GM23338 (cell line): ENCODE results near the gene CALHM2. TPM values are rescaled to one million over a fixed set of nuclear protein-coding genes. Genes with fewer than 3 reads are reported as not detected.

ENCODE experiments used
- ATAC-seq: fragments of 200-7000 bp; cut with Tn5 transposase; 3 replicates; pipeline ENCODE4 v1.9.1; 2020
- DNase-seq: peaks from one replicate; pipeline ENCODE4 v3.0.0-alpha.2; 2015; ENCODE audit warnings: low spot score
- H2AFZ ChIP-seq: fragments of 200-600 bp; sonication (generic); 2 replicates; pipeline ENCODE4 v1.8.0; 2016; ENCODE audit warnings: antibody characterized with exemption, mild to moderate bottlenecking, moderate library complexity
- H3F3A ChIP-seq: fragments of 200-600 bp; sonication (generic); replicated peaks from 2 replicates; pipeline ENCODE4 v1.8.0; 2017; ENCODE audit warnings: antibody characterized with exemption, mixed run types, low read depth
- H3K27ac ChIP-seq: fragments of 200-600 bp; sonication (generic); 2 replicates; pipeline ENCODE4 v1.6.1; 2016; ENCODE audit warnings: low read depth
- H3K27me3 ChIP-seq: fragments of 200-600 bp; sonication (generic); 2 replicates; pipeline ENCODE4 v1.8.0; 2016; ENCODE audit warnings: mild to moderate bottlenecking, mixed run types, moderate library complexity; ENCODE audit not compliant: insufficient read depth
- H3K36me3 ChIP-seq: fragments of 200-600 bp; sonication (generic); 2 replicates; pipeline ENCODE4 v1.8.0; 2016; ENCODE audit warnings: mild to moderate bottlenecking; ENCODE audit not compliant: insufficient read depth
- H3K4me1 ChIP-seq: fragments of 200-600 bp; sonication (generic); 2 replicates; pipeline ENCODE4 v1.8.0; 2016; ENCODE audit warnings: mild to moderate bottlenecking, moderate library complexity; ENCODE audit not compliant: insufficient read depth
- H3K4me2 ChIP-seq: fragments of 200-600 bp; sonication (generic); 2 replicates; pipeline ENCODE4 v1.7.1; 2017; ENCODE audit warnings: mixed run types
- H3K4me3 ChIP-seq: fragments of 200-600 bp; sonication (generic); 2 replicates; pipeline ENCODE4 v1.6.1; 2016; ENCODE audit warnings: mixed run types
- H3K79me2 ChIP-seq: fragments of 200-600 bp; sonication (generic); replicated peaks from 2 replicates; pipeline ENCODE4 v1.8.0; 2017; ENCODE audit warnings: mild to moderate bottlenecking; ENCODE audit not compliant: insufficient read depth
- H3K9me2 ChIP-seq: fragments of 200-600 bp; sonication (generic); 2 replicates; pipeline ENCODE4 v1.8.0; 2017; ENCODE audit not compliant: insufficient read depth
- H4K20me1 ChIP-seq: fragments of 200-600 bp; sonication (generic); replicated peaks from 2 replicates; pipeline ENCODE4 v1.8.0; 2017; ENCODE audit warnings: mild to moderate bottlenecking; ENCODE audit not compliant: insufficient read depth
- H3K27ac Mint-ChIP-seq: 2 replicates; pipeline ENCODE4 v1.8.0; 2020; ENCODE audit warnings: inconsistent platforms, mild to moderate bottlenecking, moderate library complexity, mixed read lengths
- H3K27me3 Mint-ChIP-seq: 3 replicates; pipeline ENCODE4 v1.8.0; 2022; ENCODE audit warnings: low read depth, mild to moderate bottlenecking, moderate library complexity, mixed read lengths, inconsistent platforms; ENCODE audit not compliant: insufficient read depth, poor library complexity
- H3K36me3 Mint-ChIP-seq: 3 replicates; pipeline ENCODE4 v1.8.0; 2021; ENCODE audit warnings: low read depth, mild to moderate bottlenecking, inconsistent platforms, moderate library complexity, mixed read lengths
- H3K4me1 Mint-ChIP-seq: 3 replicates; pipeline ENCODE4 v1.8.0; 2020; ENCODE audit warnings: mild to moderate bottlenecking, inconsistent platforms, mixed read lengths
- H3K4me3 Mint-ChIP-seq: 3 replicates; pipeline ENCODE4 v1.8.0; 2021; ENCODE audit warnings: moderate library complexity, mild to moderate bottlenecking, inconsistent platforms, mixed read lengths
- H3K9me3 Mint-ChIP-seq: 3 replicates; pipeline ENCODE4 v1.8.0; 2020; ENCODE audit warnings: moderate library complexity, mild to moderate bottlenecking, inconsistent platforms, mixed read lengths
- CTCF ChIP-seq, 2 experiments: fragments of 200-600 bp in 1 of 2; sonication (generic) in 1 of 2; conservative IDR thresholded peaks; 2 replicates each; pipeline versions ENCODE4 v1.5.1 to v1.6.1; 2016 to 2017; ENCODE audit warnings: antibody characterized with exemption in 2 of 2, low read depth in 2 of 2, mild to moderate bottlenecking in 2 of 2, moderate library complexity in 1 of 2
- EZH2phosphoT487 ChIP-seq: fragments of 200-600 bp; sonication (generic); IDR thresholded peaks from one replicate; pipeline ENCODE4 v1.8.1; 2018; ENCODE audit warnings: antibody characterized with exemption; ENCODE audit not compliant: unreplicated experiment
- JUNB ChIP-seq: IDR thresholded peaks from one replicate; pipeline ENCODE4 v1.6.1; 2016; ENCODE audit warnings: antibody characterized with exemption; ENCODE audit not compliant: unreplicated experiment
- POLR2AphosphoS5 ChIP-seq: IDR thresholded peaks from 2 replicates; pipeline ENCODE4 v1.6.1; 2016; ENCODE audit warnings: antibody characterized with exemption, low read depth
- REST ChIP-seq: IDR thresholded peaks from one replicate; pipeline ENCODE4 v1.6.1; 2018; ENCODE audit warnings: antibody characterized with exemption; ENCODE audit not compliant: unreplicated experiment
- STAT1 ChIP-seq: IDR thresholded peaks from one replicate; pipeline ENCODE4 v1.6.1; 2016; ENCODE audit warnings: antibody characterized with exemption; ENCODE audit not compliant: unreplicated experiment
- ZNF114 ChIP-seq: fragments of 250-450 bp; sonication (Bioruptor Pico); IDR thresholded peaks from 2 replicates; pipeline ENCODE4 v1.5.0; 2020; ENCODE audit warnings: mild to moderate bottlenecking, moderate library complexity
- polyA plus RNA-seq: library from polyadenylated mRNA; unstranded; fragments of >200 nt; fragmentation: Nextera tagmentation; extraction: Ambion mirVana; gene quantifications from 2 replicates; pipeline ENCODE4 v1.2.1, GENCODE V29; 2016
- total RNA-seq: library from RNA; depleted of rRNA; stranded (reverse); fragments of >200 nt; shearing (Covaris generic); gene quantifications from 2 replicates; pipeline ENCODE4 v1.2.3, GENCODE V29; 2014

Gene CALHM2
- total and polyA plus RNA-seq, 2 experiments from 2014 or later, result 2.1 to 2.2 TPM

- no peaks in the 10 kb centered on the region for H3K9me2 ChIP-seq
- Mint-ChIP-seq H3K27ac (no peak overlapping the region), H3K4me3 (no peak overlapping the region), H3K9me3 (no peaks in the 10 kb centered on the region; the same call in 2 of the 3 replicates), H3K36me3 (peaks cover 74% of the 10 kb centered on the region), H3K4me1 (peaks cover 7% of the 10 kb centered on the region; the same call in 2 of the 3 replicates), H3K27me3 (peaks cover 12% of the 10 kb centered on the region)
- ATAC-seq, result no peak
- H4K20me1 ChIP-seq, result no peaks in the 10 kb centered on the region; the same call in 1 of the 2 replicates
- H3K4me1 ChIP-seq, result no peaks in the 10 kb centered on the region
- DNase-seq, result no peak
- H2AFZ ChIP-seq, result no peak overlapping the region
- H3K79me2 ChIP-seq, result no peaks in the 10 kb centered on the region
- H3F3A ChIP-seq, result no peaks in the 10 kb centered on the region
- H3K27me3 ChIP-seq, result no peaks in the 10 kb centered on the region
- no peak overlapping the region for H3K4me3 ChIP-seq
- no peak overlapping the region for H3K4me2 ChIP-seq
- no peak overlapping the region for H3K27ac ChIP-seq
- no peak for TF ChIP-seq REST
- TF ChIP-seq EZH2phosphoT487, result no peak
- H3K36me3 ChIP-seq, result peaks cover 42% of the 10 kb centered on the region
These were observed 6.2 kb downstream of the CALHM2 start for GRCh38 chr10:103445767-103446567.

- no peak overlapping the region for H3K4me3 Mint-ChIP-seq
- ATAC-seq (no peak), DNase-seq (no peak)
- Histone ChIP-seq H3K4me3 (no peak overlapping the region), H3K79me2 (no peaks in the 10 kb centered on the region), H3K36me3 (peaks cover 46% of the 10 kb centered on the region), H2AFZ (no peak overlapping the region), H3K9me2 (no peaks in the 10 kb centered on the region), H3K27me3 (no peaks in the 10 kb centered on the region), H4K20me1 (no peaks in the 10 kb centered on the region), H3K4me2 (no peak overlapping the region), H3K27ac (no peak overlapping the region), H3K4me1 (no peaks in the 10 kb centered on the region), H3F3A (no peaks in the 10 kb centered on the region)
- no peak overlapping the region for H3K27ac Mint-ChIP-seq
- peaks cover under 1% of the 10 kb centered on the region; the same call in 1 of the 3 replicates for H3K4me1 Mint-ChIP-seq
- H3K36me3 Mint-ChIP-seq, result peaks cover 78% of the 10 kb centered on the region
- H3K9me3 Mint-ChIP-seq, result no peaks in the 10 kb centered on the region; the same call in 2 of the 3 replicates
- H3K27me3 Mint-ChIP-seq, result peaks cover 8% of the 10 kb centered on the region
- TF ChIP-seq REST, result no peak
- TF ChIP-seq JUNB, result no peak
- no peak for TF ChIP-seq POLR2AphosphoS5
- no peak for TF ChIP-seq ZNF114 (CRISPR knock-in tag)
- no peak for TF ChIP-seq STAT1
- TF ChIP-seq EZH2phosphoT487, result no peak
- TF ChIP-seq CTCF (conservative IDR thresholded peaks at IDR 0.05; ENCODE audit: low read depth in 2 of 2), result no peak
These were observed 6.8 kb downstream of the CALHM2 start for GRCh38 chr10:103445366-103445765.
